Choroid plexus epithelial cell (primary cell): ENCODE data around the gene PROM2.

Experiments
- DNase-seq: peaks from one replicate; pipeline ENCODE4 v3.0.0-alpha.2; 2010; ENCODE audit warnings: low read depth
- H3K4me3 ChIP-seq: 2 replicates; pipeline ENCODE4 v1.5.1; 2011; ENCODE audit warnings: low read depth, mild to moderate bottlenecking, control low read depth, low read length, moderate library complexity
- CTCF ChIP-seq: conservative IDR thresholded peaks from 2 replicates; pipeline ENCODE4 v1.5.1; 2011; ENCODE audit warnings: low read depth, mild to moderate bottlenecking, control low read depth, inconsistent platforms, low read length, moderate library complexity

The PROM2 gene

GRCh38 chr2:95285542-95285932, 11.3 kb downstream of the PROM2 start:
- TF ChIP-seq CTCF, result no peak
- H3K4me3 ChIP-seq, result no peak overlapping the region
- DNase-seq, result no peak

- no peak for TF ChIP-seq CTCF
- H3K4me3 ChIP-seq, result no peak overlapping the region
- DNase-seq, result no peak
Measured at GRCh38 chr2:95287336-95287735, 13.1 kb downstream of the PROM2 start.

GRCh38 chr2:95287806-95288205, 13.6 kb downstream of the PROM2 start:
- no peak for DNase-seq
- no peak for TF ChIP-seq CTCF
- no peak overlapping the region for H3K4me3 ChIP-seq

- no peak for TF ChIP-seq CTCF
- no peak for DNase-seq
Measured at GRCh38 chr2:95289253-95289652, 15.0 kb downstream of the PROM2 start.

GRCh38 chr2:95291222-95291621, 17.0 kb downstream of the PROM2 start:
- no peak overlapping the region for H3K4me3 ChIP-seq
- TF ChIP-seq CTCF, result no peak
- DNase-seq, result no peak

More at GRCh38 chr2:95289253-95289652, 15.0 kb downstream of the PROM2 start:
- H3K4me3 ChIP-seq, result no peak overlapping the region

- H3K4me3 ChIP-seq, result no peak overlapping the region
- DNase-seq, result no peak
- no peak for TF ChIP-seq CTCF
Measured at GRCh38 chr2:95292623-95293260, 18.5 kb downstream of the PROM2 start.

GRCh38 chr2:95294579-95295250, 20.5 kb downstream of the PROM2 start:
- no peak for DNase-seq
- TF ChIP-seq CTCF, result no peak
- H3K4me3 ChIP-seq, result no peak overlapping the region
